NOMO-1 treated with DMSO at 0.1 percent for 48 hours (cell line): Measurements from ENCODE around the gene AOPEP.
"Not testable (repeated sequence)": the region's sequence is repeated elsewhere in the genome, so short reads cannot be mapped to it uniquely, and the experiment has no call there.

ENCODE experiments used
- DNase-seq: peaks from one replicate; lab custom pipeline; 2025; ENCODE audit not compliant: unreplicated experiment; lab: John Stamatoyannopoulos, UW

The AOPEP gene

GRCh38 chr9:94929369-94929756, 202.9 kb downstream of the AOPEP start:
- DNase-seq: no peak

GRCh38 chr9:94931036-94931633, 204.6 kb downstream of the AOPEP start:
- DNase-seq: no peak

- no peak for DNase-seq
These were observed 205.2 kb downstream of the AOPEP start for GRCh38 chr9:94931740-94932139.

- no peak for DNase-seq
These were observed 206.4 kb downstream of the AOPEP start for GRCh38 chr9:94932652-94933510.

- DNase-seq: no peak
These were observed 207.0 kb downstream of the AOPEP start for GRCh38 chr9:94933511-94933828.

- no peak for DNase-seq
These were observed 208.4 kb downstream of the AOPEP start for GRCh38 chr9:94934816-94935328.

- DNase-seq: no peak
These were observed 208.9 kb downstream of the AOPEP start for GRCh38 chr9:94935396-94935795.

- DNase-seq: no peak
These were observed 209.9 kb downstream of the AOPEP start for GRCh38 chr9:94936419-94936818.

GRCh38 chr9:94937214-94937903, 210.9 kb downstream of the AOPEP start:
- DNase-seq: no peak

- DNase-seq: no peak
These were observed 211.9 kb downstream of the AOPEP start for GRCh38 chr9:94938384-94938783.

GRCh38 chr9:94940296-94940695, 213.8 kb downstream of the AOPEP start:
- not testable (repeated sequence) for DNase-seq

- DNase-seq: no peak
These were observed 214.8 kb downstream of the AOPEP start for GRCh38 chr9:94941211-94941875.

GRCh38 chr9:94944626-94945025, 218.1 kb downstream of the AOPEP start:
- DNase-seq: no peak

GRCh38 chr9:94945197-94946144, 219.0 kb downstream of the AOPEP start:
- DNase-seq: no peak

- DNase-seq: no peak
These were observed 219.8 kb downstream of the AOPEP start for GRCh38 chr9:94946256-94946655.

- no peak for DNase-seq
These were observed 222.2 kb downstream of the AOPEP start for GRCh38 chr9:94948567-94949235.

GRCh38 chr9:94949370-94949769, 222.9 kb downstream of the AOPEP start:
- no peak for DNase-seq

GRCh38 chr9:94950040-94950578, 223.6 kb downstream of the AOPEP start:
- no peak for DNase-seq

GRCh38 chr9:94950579-94951323, 224.3 kb downstream of the AOPEP start:
- no peak for DNase-seq
